Common myeloid progenitor, CD34-positive (primary cell): ENCODE data around the gene SCUBE1.

ENCODE experiments used
- CTCF ChIA-PET: fragments of 350-600 bp; sonication (Branson Sonifier 250); formaldehyde crosslinking; loops from one replicate; lab custom pipeline; 2021; ENCODE audit warnings: antibody characterized with exemption; lab: Charles Lee
- POLR2A ChIA-PET: fragments of 350-600 bp; sonication (Branson Sonifier 250); formaldehyde crosslinking; loops from one replicate; lab custom pipeline; 2021; ENCODE audit warnings: antibody characterized with exemption; lab: Charles Lee
- DNase-seq, 3 donors: peaks; one replicate each; pipeline versions ENCODE4 v3.0.0 to v3.0.0-alpha.2; 2013
- H3K27ac ChIP-seq, 2 experiments: 1 replicate in 1 of 2; 2 replicates in 1 of 2; pipeline ENCODE4 v1.7.0; 2013; ENCODE audit warnings: inconsistent platforms in 2 of 2, low read length in 2 of 2, mild to moderate bottlenecking in 2 of 2, low read depth in 1 of 2, moderate library complexity in 1 of 2; ENCODE audit not compliant: severe bottlenecking in 2 of 2, insufficient read depth in 1 of 2, poor library complexity in 1 of 2
- H3K27me3 ChIP-seq, 5 experiments: replicated peaks in 2 of 5; 1 replicate in 3 of 5; 2 replicates in 2 of 5; pipeline versions ENCODE4 v1.6.1 to v1.7.0; 2013; ENCODE audit warnings: low read length in 4 of 5, mild to moderate bottlenecking in 2 of 5, moderate library complexity in 2 of 5, inconsistent platforms in 1 of 5; ENCODE audit not compliant: insufficient read depth in 5 of 5, control insufficient read depth in 4 of 5
- H3K36me3 ChIP-seq, 4 experiments: 1 replicate in 2 of 4; 2 replicates in 2 of 4; pipeline versions ENCODE4 v1.6.1 to v1.7.0; 2013; ENCODE audit warnings: low read length in 3 of 4, control low read depth in 1 of 4, mild to moderate bottlenecking in 1 of 4; ENCODE audit not compliant: control insufficient read depth in 4 of 4, insufficient read depth in 4 of 4
- H3K4me1 ChIP-seq, 4 experiments: 1 replicate in 3 of 4; 2 replicates in 1 of 4; pipeline versions ENCODE4 v1.6.1 to v1.7.1; 2013; ENCODE audit warnings: low read length in 3 of 4, mild to moderate bottlenecking in 3 of 4, control low read depth in 1 of 4, inconsistent platforms in 1 of 4, moderate library complexity in 1 of 4; ENCODE audit not compliant: control insufficient read depth in 4 of 4, insufficient read depth in 4 of 4; ENCODE audit errors: control extremely low read depth in 1 of 4
- H3K4me3 ChIP-seq, 7 experiments: 1 replicate in 4 of 7; 2 replicates in 3 of 7; pipeline versions ENCODE4 v1.5.1 to v1.7.0; 2013; ENCODE audit warnings: mild to moderate bottlenecking in 7 of 7, low read length in 6 of 7, moderate library complexity in 6 of 7, inconsistent platforms in 2 of 7, low read depth in 2 of 7, control low read depth in 1 of 7; ENCODE audit not compliant: insufficient read depth in 4 of 7, control insufficient read depth in 1 of 7; ENCODE audit errors: extremely low read depth in 1 of 7
- H3K9me3 ChIP-seq, 5 experiments: 1 replicate in 4 of 5; 2 replicates in 1 of 5; pipeline versions ENCODE4 v1.6.1 to v1.7.1; 2013; ENCODE audit warnings: low read length in 4 of 5, mild to moderate bottlenecking in 2 of 5, inconsistent platforms in 1 of 5, low read depth in 1 of 5, moderate library complexity in 1 of 5; ENCODE audit not compliant: control insufficient read depth in 4 of 5, insufficient read depth in 2 of 5; ENCODE audit errors: control extremely low read depth in 1 of 5
- WGBS: methylation state at CpG from one replicate; pipeline ENCODE4 v1.1.5; 2013; ENCODE audit not compliant: insufficient coverage; 5-methylcytosine and 5-hydroxymethylcytosine counted together

The SCUBE1 gene

DNA sequence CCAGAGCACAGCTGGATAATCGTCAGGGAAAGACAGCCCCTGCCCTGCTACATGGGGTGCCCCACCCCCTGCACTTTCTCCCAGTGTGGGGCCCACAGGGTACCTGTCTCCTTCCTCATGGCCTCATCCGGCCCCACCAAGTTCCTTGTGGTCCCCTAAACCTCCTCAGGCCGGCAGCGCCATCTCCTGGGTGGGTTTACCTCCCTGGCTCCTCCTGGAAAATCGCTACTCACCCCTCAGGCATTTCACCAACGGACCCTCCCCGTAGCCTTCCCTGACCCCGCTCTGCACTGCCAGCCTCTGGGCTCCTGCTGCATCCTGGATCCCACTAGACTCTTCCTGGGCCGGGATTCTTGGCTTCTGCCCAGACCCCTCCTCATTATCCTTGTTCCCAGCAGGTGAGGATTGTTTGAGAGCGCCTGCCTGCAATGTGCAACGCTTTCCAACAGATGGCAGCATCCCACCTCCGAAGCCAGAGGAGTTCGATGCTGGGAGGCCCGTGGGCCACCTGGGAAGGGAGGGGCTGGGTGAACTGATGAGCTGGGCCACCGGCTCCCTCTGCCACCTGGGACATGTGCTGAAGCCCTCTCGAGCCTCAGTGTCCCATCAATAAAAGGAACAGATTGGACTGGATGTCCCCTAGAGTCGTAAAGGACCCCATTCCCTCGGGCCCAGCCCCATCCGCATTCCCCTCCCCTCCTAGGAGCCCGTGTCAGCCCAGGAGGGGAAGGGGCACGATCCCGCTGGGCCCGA is 112.0 kb downstream of the SCUBE1 start:
- ChIA-PET POLR2A (interaction anchor here (1.5 to 2.5 kb wide), 2 partner anchors 32 to 115 kb away, joined by 4 to 15 read pairs; no protein-coding TSS in a partner anchor), CTCF (interaction anchor here (0.7 to 12.8 kb wide), 34 partner anchors 10 to 250 kb away, joined by 3 to 119 read pairs (median 5); partner anchors contain the start of genes SCUBE1 and TTLL12)
- peaks cover 0 to 2% (median 0%) of the 10 kb centered on the region in 5 experiments for H3K27me3 ChIP-seq
- no peaks in the 10 kb centered on the region for H3K36me3 ChIP-seq
- no peaks in the 10 kb centered on the region for H3K9me3 ChIP-seq
- WGBS, result 17% methylated on average over 20 of the region's 23 CpGs
- DNase-seq, result peak; percentile 71 to 82 (median 80)
- no peak overlapping the region for H3K27ac ChIP-seq
- H3K4me1 ChIP-seq, result peaks cover 0 to 21% (median 15%) of the 10 kb centered on the region in 4 experiments
- peak overlapping the region in 2 of 7 experiments; percentile 10 to 36 for H3K4me3 ChIP-seq

DNA sequence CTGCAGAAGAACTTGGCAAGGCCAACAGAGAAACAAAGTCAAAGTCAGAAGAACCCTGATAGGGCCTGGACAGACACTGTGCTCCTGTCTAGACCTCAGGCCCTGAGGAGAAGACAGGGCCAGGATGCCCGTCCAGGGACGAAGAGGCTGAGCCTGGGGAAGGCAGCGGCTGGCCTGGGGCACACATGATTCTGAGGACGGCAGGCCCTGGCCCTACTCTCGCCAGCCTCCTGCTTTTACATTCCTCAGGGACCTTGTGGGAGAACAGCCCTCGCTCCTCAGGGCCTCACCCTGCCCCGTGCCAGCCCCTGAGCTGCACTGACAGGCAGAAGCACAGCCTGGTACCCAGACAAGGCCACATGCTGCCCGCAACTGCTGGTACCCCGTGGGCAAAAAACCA is 112.6 kb downstream of the SCUBE1 start:
- POLR2A ChIA-PET, result interaction anchor here (2.5 kb wide), 1 partner anchor 33 kb away, joined by 15 read pairs; no protein-coding TSS in a partner anchor
- Histone ChIP-seq H3K27me3 (peaks cover 0 to 2% (median 0%) of the 10 kb centered on the region in 5 experiments), H3K4me1 (peaks cover 0 to 20% (median 17%) of the 10 kb centered on the region in 4 experiments), H3K9me3 (no peaks in the 10 kb centered on the region), H3K27ac (no peak overlapping the region), H3K4me3 (no peak overlapping the region), H3K36me3 (no peaks in the 10 kb centered on the region)
- no peak for DNase-seq
- CTCF ChIA-PET, result interaction anchor here (0.8 to 12.8 kb wide), 20 partner anchors 13 to 159 kb away, joined by 3 to 119 read pairs (median 8); partner anchors contain the start of genes SCUBE1 and TTLL12
- WGBS, result 61% methylated on average over 7 of the region's 9 CpGs

DNA sequence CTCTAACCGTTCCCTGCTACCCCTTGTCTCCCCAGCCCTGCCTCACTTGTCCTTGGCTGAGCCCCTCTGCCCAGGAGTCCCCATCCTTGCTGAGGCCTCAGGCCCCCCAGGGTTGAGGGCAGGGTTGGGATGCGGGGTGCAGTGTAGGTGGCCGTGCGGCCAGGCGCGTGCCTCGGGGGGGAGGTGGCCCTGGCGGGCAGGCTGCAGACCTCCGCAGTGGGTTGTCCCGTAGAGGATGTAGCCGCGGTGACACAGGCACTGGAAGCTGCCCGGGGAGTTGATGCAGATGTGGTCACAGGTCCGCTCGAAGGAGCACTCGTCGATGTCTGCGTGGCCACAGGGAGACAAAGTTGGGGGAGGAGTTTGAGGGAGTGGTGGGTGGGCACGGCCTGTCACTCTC is 114.3 kb downstream of the SCUBE1 start:
- POLR2A ChIA-PET, result interaction anchor here (0.7 kb wide), 1 partner anchor 41 kb away, joined by 3 read pairs; no protein-coding TSS in a partner anchor
- peaks cover 0 to 2% (median 0%) of the 10 kb centered on the region in 5 experiments for H3K27me3 ChIP-seq
- 95% methylated on average over 19 of the region's 19 CpGs for WGBS

DNA sequence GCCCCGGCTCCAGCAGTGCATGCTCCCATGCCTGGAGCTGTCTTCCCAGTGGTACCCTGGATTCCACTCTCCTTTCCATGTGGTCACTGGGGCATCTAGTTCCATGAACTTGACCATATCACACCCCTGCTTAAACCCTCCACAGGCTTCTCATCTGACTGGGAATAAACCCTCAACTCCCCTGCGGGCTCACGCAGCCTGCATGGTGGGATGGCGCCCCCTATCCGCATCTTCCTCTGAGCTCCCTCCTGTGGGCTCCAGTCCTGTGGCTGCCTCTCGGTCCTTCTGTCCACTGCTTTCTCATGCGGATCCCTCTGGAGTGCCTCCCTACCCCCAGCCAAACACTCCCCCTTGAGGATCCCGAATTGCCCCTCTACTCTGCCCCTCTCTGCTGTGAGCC is 114.8 kb downstream of the SCUBE1 start:
- H3K4me3 ChIP-seq, result no peak overlapping the region
- no peak overlapping the region for H3K27ac ChIP-seq
- WGBS, result 75% methylated on average over 8 of the region's 8 CpGs
- H3K27me3 ChIP-seq, result peaks cover 0 to 1% (median 0%) of the 10 kb centered on the region in 5 experiments
- H3K4me1 ChIP-seq, result peaks cover 0 to 20% (median 17%) of the 10 kb centered on the region in 4 experiments
- DNase-seq, result peak; percentile 51 to 64 (median 62)
- H3K9me3 ChIP-seq, result no peaks in the 10 kb centered on the region
- ChIA-PET POLR2A (no interaction called here), CTCF (interaction anchor here (0.6 to 12.8 kb wide), 22 partner anchors 9 to 157 kb away, joined by 3 to 119 read pairs (median 5); partner anchors contain the start of genes BIK, SCUBE1 and TTLL12)
- H3K36me3 ChIP-seq, result no peaks in the 10 kb centered on the region

More for the DNA sequence above, 114.3 kb downstream of the SCUBE1 start:
- no peaks in the 10 kb centered on the region for H3K9me3 ChIP-seq
- H3K4me3 ChIP-seq, result no peak overlapping the region
- DNase-seq, result no peak
- no peak overlapping the region for H3K27ac ChIP-seq
- H3K4me1 ChIP-seq, result peaks cover 0 to 20% (median 17%) of the 10 kb centered on the region in 4 experiments
- no peaks in the 10 kb centered on the region for H3K36me3 ChIP-seq
- CTCF ChIA-PET, result interaction anchor here (1.0 to 12.8 kb wide), 20 partner anchors 10 to 157 kb away, joined by 3 to 119 read pairs (median 6); partner anchors contain the start of genes BIK, SCUBE1 and TTLL12

GRCh38 chr22:43227239-43227630 is 115.9 kb downstream of the SCUBE1 start:
- POLR2A ChIA-PET, result no interaction called here
- Histone ChIP-seq H3K27me3 (no peaks in the 10 kb centered on the region), H3K9me3 (no peaks in the 10 kb centered on the region), H3K4me3 (no peak overlapping the region), H3K27ac (no peak overlapping the region), H3K36me3 (no peaks in the 10 kb centered on the region), H3K4me1 (peaks cover 0 to 20% (median 17%) of the 10 kb centered on the region in 4 experiments)
- WGBS, result 98% methylated on average over 10 of the region's 17 CpGs
- DNase-seq, result no peak
- CTCF ChIA-PET, result interaction anchor here (1.0 to 12.8 kb wide), 13 partner anchors 8 to 152 kb away, joined by 3 to 119 read pairs (median 6); partner anchors contain the start of gene SCUBE1

GRCh38 chr22:43226377-43227238 is 116.6 kb downstream of the SCUBE1 start:
- no peaks in the 10 kb centered on the region for H3K9me3 ChIP-seq
- H3K27me3 ChIP-seq, result no peaks in the 10 kb centered on the region
- WGBS, result 91% methylated on average over 8 of the region's 19 CpGs
- H3K4me1 ChIP-seq, result peaks cover 0 to 16% (median 13%) of the 10 kb centered on the region in 4 experiments
- POLR2A ChIA-PET, result no interaction called here
- H3K36me3 ChIP-seq, result no peaks in the 10 kb centered on the region
- no peak overlapping the region for H3K4me3 ChIP-seq
- DNase-seq, result peak in 2 of 3 donors; percentile 22 to 48
- CTCF ChIA-PET, result interaction anchor here (1.0 to 12.8 kb wide), 6 partner anchors 22 to 152 kb away, joined by 3 to 119 read pairs (median 31); partner anchors contain the start of gene SCUBE1
- no peak overlapping the region for H3K27ac ChIP-seq
